ENCODE results near the gene SLC12A6.
"Not testable (repeated sequence)": the region's sequence is repeated elsewhere in the genome, so short reads cannot be mapped to it uniquely, and the experiment has no call there.

The SLC12A6 gene

GRCh38 chr15:34342737-34343575 is 5.4 kb upstream of the SLC12A6 start, which contains the start of the genes NOP10 and NUTM1:
TSS of gene NOP10 (minus strand) at chr15:34343136. CDS start at chr15:34343073, 63 bp downstream.
TSS of gene NUTM1 (plus strand) at chr15:34343315. CDS start at chr15:34343697, 382 bp downstream.
- peak within 1 kb of the TSS; percentile 94 for H3K4me3 ChIP-seq (ENCODE audit: low read length)
- DNase-seq (ENCODE audit: low read depth) = peak; percentile 94
- TF ChIP-seq CTCF (IDR thresholded peaks at IDR 0.05; ENCODE audit: insufficient read depth, low read depth, low read length, missing control alignments) = peak; percentile 98

- DNase-seq (ENCODE audit: low read depth) = not testable (repeated sequence)
- peak overlapping the region; percentile 94 for H3K4me3 ChIP-seq (ENCODE audit: low read length)
Observed at GRCh38 chr15:34342213-34342736, 4.7 kb upstream of the SLC12A6 start.

DNA sequence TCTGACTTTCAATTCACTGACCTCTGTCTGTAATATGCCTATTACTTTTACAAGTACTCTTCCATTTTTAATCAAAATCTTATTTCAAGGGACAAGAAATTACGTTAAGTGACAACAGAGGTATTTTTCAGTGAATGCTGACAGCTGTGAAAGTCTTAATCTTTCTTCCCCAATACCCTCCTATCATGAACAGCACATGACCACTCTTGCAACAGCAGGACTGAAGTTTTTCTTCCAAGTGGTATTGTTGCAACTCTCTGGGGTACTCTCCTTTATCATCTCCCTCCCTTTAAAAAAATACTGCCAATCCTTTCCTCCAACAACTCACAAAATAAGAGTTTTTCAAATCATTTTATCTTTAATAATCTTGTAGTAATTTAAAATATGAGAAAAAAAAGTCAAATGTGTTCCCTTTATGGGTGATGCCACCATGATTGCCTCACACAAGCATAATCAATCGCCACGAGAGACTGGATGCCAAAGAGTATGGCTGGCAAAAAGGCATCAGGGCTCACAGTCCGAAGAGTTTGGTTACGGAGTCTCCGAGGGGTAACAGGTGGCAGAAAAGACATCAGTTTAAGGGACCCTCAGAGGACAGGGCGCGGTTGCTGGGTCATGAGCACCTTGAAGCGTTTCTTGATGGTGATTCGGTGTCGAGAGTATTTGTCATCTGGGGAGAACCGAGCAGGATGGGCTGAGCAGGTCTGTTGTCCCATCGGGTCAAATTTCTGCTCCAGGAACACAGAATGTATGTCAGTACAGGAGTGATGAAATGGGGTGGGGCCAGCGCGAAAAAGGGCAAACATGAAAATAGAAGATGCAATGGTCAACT is 4.0 kb upstream of the SLC12A6 start:
- DNase-seq (ENCODE audit: low read depth) = peak; percentile 7
- no peak for TF ChIP-seq CTCF (IDR thresholded peaks at IDR 0.05; ENCODE audit: insufficient read depth, low read depth, low read length, missing control alignments)
- H3K4me3 ChIP-seq (ENCODE audit: low read length) = peak overlapping the region; percentile 94

- DNase-seq (ENCODE audit: low read depth) = no peak
- TF ChIP-seq CTCF (IDR thresholded peaks at IDR 0.05; ENCODE audit: insufficient read depth, low read depth, low read length, missing control alignments) = no peak
- no peak overlapping the region for H3K4me3 ChIP-seq (ENCODE audit: low read length)
Observed at GRCh38 chr15:34339946-34340345, 2.4 kb upstream of the SLC12A6 start.

DNA sequence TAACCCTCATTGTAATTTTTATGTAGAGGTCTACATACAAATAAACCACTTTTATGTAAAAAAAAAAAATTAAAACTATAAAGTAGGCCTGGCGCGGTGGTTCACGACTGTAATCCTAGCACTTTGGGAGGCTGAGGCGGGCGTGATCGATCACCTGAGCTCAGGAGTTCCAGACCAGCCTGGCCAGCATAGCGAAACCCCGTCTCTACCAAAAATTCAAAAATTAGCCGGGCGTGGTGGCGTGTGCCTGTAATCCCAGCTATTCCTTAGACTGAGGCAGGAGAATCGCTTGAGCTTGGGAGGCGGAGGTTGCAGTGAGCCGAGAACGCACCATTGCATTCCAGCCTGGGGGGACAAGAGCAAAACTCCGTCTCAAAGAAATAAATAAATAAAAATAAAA is 766 bp upstream of the SLC12A6 start:
- TF ChIP-seq CTCF (IDR thresholded peaks at IDR 0.05; ENCODE audit: insufficient read depth, low read depth, low read length, missing control alignments) = no peak
- no peak for DNase-seq (ENCODE audit: low read depth)
- H3K4me3 ChIP-seq (ENCODE audit: low read length) = peak overlapping the region; percentile 82

GRCh38 chr15:34336991-34337556 is 507 bp downstream of the SLC12A6 start:
- H3K4me3 ChIP-seq (ENCODE audit: low read length) = peak overlapping the region; percentile 82
- TF ChIP-seq CTCF (IDR thresholded peaks at IDR 0.05; ENCODE audit: insufficient read depth, low read depth, low read length, missing control alignments) = no peak
- DNase-seq (ENCODE audit: low read depth) = no peak
